ENCODE measurements around the gene TSN.

The TSN gene

DNA sequence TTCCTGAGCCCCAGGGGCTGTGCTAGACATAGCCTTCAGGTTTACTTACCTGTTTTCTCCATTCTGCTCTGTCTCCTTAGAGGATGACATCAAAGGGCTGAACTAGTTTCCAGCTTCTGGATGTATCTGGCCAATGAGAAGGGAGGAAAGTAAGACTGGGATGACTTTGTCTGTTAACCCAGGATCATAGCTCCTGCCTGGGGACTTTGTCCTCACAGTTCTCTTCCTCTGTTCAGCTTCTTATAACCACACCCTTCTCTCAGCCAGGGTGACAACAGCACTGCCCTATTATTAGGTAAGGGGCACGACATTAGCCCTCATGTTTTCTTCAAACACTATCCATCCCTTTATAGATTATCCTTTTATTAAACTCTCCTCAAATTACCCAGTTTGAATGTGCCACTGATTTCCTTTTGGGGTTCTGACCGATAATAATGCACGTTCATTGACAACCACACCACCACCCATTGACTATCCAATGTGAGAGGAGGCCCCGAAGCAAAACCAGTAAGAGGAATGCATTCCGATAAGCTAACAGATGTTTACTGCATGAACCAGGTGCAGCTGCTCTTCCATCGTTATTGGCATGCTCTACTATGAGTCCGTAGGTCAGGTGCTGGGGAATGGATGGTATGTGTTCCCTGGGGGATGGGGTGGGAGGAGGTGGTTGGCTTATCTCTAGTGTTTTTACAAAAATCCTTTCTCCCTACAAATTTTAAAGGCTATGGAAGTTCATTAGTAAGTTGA lies 23.5 kb downstream of the TSN start:
- H3K18ac ChIP-seq (ENCODE audit: low read length): no peak overlapping the region
- no peak overlapping the region for H3K9ac ChIP-seq (ENCODE audit: low read length)
- H2BK15ac ChIP-seq (replicated peaks; ENCODE audit: low read depth): no peak overlapping the region
- no peaks in the 10 kb centered on the region for H3K36me3 ChIP-seq (ENCODE audit: control insufficient read depth, insufficient read depth, low read length)
- no peaks in the 10 kb centered on the region for H3K4me1 ChIP-seq (ENCODE audit: control insufficient read depth, low read depth, low read length)
- H3K79me2 ChIP-seq (ENCODE audit: control insufficient read depth, insufficient read depth, low read length): no peaks in the 10 kb centered on the region
- H3K27ac ChIP-seq (ENCODE audit: low read depth, low read length): no peak overlapping the region
- no peaks in the 10 kb centered on the region for H3K27me3 ChIP-seq (ENCODE audit: insufficient read depth, low read length, poor library complexity)
- no peak overlapping the region for H3K56ac ChIP-seq (ENCODE audit: low read length)
- no peak overlapping the region for H3K23ac ChIP-seq (ENCODE audit: low read length)
- no peak overlapping the region for H3K4me2 ChIP-seq (ENCODE audit: low read length)
- no peak overlapping the region for H4K8ac ChIP-seq (ENCODE audit: low read depth, low read length)
- WGBS (ENCODE audit: extremely low coverage, insufficient coverage, low lambda C conversion rate): no CpG with 5 or more reads among the region's 7 CpGs
- no peak overlapping the region for H4K5ac ChIP-seq (ENCODE audit: low read length)
- peak; percentile 42 for DNase-seq
- no peak overlapping the region for H2BK120ac ChIP-seq (ENCODE audit: low read depth, low read length)
- no peak overlapping the region for H3K4ac ChIP-seq (ENCODE audit: low read depth, low read length)
- no peak overlapping the region for H2AK5ac ChIP-seq (ENCODE audit: low read length)
- H2BK5ac ChIP-seq (ENCODE audit: low read length): no peak overlapping the region
- no peaks in the 10 kb centered on the region for H3K79me1 ChIP-seq (ENCODE audit: low read length)
- H3K4me3 ChIP-seq (ENCODE audit: low read length): no peak overlapping the region

DNA sequence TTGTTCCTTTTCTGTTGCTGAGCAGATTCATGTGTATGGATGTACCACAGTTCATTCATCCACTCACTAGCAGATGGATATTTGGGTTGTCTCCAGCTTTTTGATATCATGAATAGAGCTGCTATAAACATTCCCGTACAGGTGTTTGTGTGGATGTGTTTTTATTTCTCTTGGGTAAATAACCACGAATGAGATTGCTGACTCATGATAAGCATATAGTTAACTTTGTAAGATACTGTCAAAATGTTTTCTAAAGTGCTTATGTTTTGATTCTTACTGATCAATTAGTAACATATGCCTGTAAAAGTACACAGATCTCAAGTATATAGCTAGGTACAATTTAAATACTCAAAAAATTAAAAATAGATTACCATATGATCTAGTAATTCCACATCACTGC lies 27.7 kb downstream of the TSN start:
- Histone ChIP-seq H3K4me1 (ENCODE audit: control insufficient read depth, low read depth, low read length) (no peaks in the 10 kb centered on the region), H3K4me3 (ENCODE audit: low read length) (no peak overlapping the region), H4K5ac (ENCODE audit: low read length) (no peak overlapping the region), H2BK15ac (replicated peaks; ENCODE audit: low read depth) (no peak overlapping the region), H2BK120ac (ENCODE audit: low read depth, low read length) (no peak overlapping the region), H3K4me2 (ENCODE audit: low read length) (no peak overlapping the region), H3K56ac (ENCODE audit: low read length) (no peak overlapping the region), H3K9ac (ENCODE audit: low read length) (no peak overlapping the region), H3K27me3 (ENCODE audit: insufficient read depth, low read length, poor library complexity) (no peaks in the 10 kb centered on the region), H3K36me3 (ENCODE audit: control insufficient read depth, insufficient read depth, low read length) (no peaks in the 10 kb centered on the region), H2AK5ac (ENCODE audit: low read length) (no peak overlapping the region), H3K4ac (ENCODE audit: low read depth, low read length) (no peak overlapping the region), H3K18ac (ENCODE audit: low read length) (no peak overlapping the region), H2BK5ac (ENCODE audit: low read length) (no peak overlapping the region), H3K79me2 (ENCODE audit: control insufficient read depth, insufficient read depth, low read length) (no peaks in the 10 kb centered on the region), H3K23ac (ENCODE audit: low read length) (no peak overlapping the region), H4K8ac (ENCODE audit: low read depth, low read length) (no peak overlapping the region), H3K79me1 (ENCODE audit: low read length) (no peaks in the 10 kb centered on the region), H3K27ac (ENCODE audit: low read depth, low read length) (no peak overlapping the region)
- no CpG with 5 or more reads among the region's 2 CpGs for WGBS (ENCODE audit: extremely low coverage, insufficient coverage, low lambda C conversion rate)
- no peak for DNase-seq

DNA sequence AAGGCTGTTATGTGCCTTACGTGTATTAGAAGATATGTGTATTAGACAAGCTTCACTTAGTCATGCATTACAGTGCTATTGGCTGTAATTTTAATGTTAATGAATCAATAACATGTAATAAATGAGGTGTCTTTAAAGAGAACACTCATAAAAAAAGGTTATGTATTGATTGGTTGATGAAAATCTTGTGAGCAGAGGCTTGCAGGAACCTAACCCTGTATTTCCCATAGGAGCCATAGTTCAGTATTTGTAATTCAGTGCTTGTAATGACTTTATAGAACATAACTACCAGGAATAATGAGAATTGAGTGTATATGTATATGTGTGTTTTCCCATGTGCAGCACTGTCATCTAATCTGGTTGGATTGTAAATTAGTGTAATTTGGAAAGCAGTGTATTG lies 33.2 kb downstream of the TSN start:
- no peak overlapping the region for H3K18ac ChIP-seq (ENCODE audit: low read length)
- H3K4ac ChIP-seq (ENCODE audit: low read depth, low read length): no peak overlapping the region
- H3K4me2 ChIP-seq (ENCODE audit: low read length): no peak overlapping the region
- no peak overlapping the region for H3K4me3 ChIP-seq (ENCODE audit: low read length)
- WGBS (ENCODE audit: extremely low coverage, insufficient coverage, low lambda C conversion rate): no CpG with 5 or more reads among the region's 1 CpG
- no peak overlapping the region for H4K5ac ChIP-seq (ENCODE audit: low read length)
- H3K27me3 ChIP-seq (ENCODE audit: insufficient read depth, low read length, poor library complexity): no peaks in the 10 kb centered on the region
- no peak overlapping the region for H4K8ac ChIP-seq (ENCODE audit: low read depth, low read length)
- H2BK5ac ChIP-seq (ENCODE audit: low read length): no peak overlapping the region
- no peaks in the 10 kb centered on the region for H3K79me2 ChIP-seq (ENCODE audit: control insufficient read depth, insufficient read depth, low read length)
- H3K4me1 ChIP-seq (ENCODE audit: control insufficient read depth, low read depth, low read length): no peaks in the 10 kb centered on the region
- DNase-seq: no peak
- H3K9ac ChIP-seq (ENCODE audit: low read length): no peak overlapping the region
- no peak overlapping the region for H2BK120ac ChIP-seq (ENCODE audit: low read depth, low read length)
- no peak overlapping the region for H2BK15ac ChIP-seq (replicated peaks; ENCODE audit: low read depth)
- no peak overlapping the region for H2AK5ac ChIP-seq (ENCODE audit: low read length)
- H3K79me1 ChIP-seq (ENCODE audit: low read length): no peaks in the 10 kb centered on the region
- no peak overlapping the region for H3K23ac ChIP-seq (ENCODE audit: low read length)
- H3K36me3 ChIP-seq (ENCODE audit: control insufficient read depth, insufficient read depth, low read length): no peaks in the 10 kb centered on the region
- H3K27ac ChIP-seq (ENCODE audit: low read depth, low read length): no peak overlapping the region
- H3K56ac ChIP-seq (ENCODE audit: low read length): no peak overlapping the region

DNA sequence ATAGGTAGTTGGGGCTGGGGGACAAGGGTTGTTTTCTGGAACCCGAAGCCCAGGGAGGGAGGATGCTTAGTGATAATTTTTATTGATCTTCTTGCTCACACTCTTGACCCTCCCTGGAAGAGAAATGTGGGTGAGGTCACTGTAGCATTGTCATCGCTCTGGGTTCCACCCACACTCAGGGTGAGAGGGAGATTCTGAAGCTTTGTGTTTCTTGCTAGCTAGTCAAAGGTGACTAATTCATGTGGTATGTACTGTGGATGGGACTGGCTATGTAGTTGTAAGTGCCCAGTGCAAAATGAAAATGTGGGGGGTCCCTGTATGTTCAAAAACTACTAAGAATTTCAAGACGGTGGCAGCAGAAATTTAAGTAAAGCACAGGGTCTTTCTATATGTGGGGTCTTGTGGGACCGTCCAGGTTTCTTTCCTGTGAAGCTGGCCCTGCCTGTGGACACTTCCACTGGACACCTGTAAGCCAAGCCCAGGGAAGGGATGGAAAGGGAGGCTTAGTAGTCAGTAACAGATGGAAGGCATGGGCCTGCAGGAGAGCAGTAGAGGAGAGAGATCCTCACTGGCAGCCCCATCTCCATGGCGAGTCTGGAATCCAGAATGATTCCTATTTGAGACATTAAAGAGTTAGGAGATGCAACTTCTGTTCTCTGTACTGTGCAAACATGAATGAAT lies 35.0 kb downstream of the TSN start:
- H3K56ac ChIP-seq (ENCODE audit: low read length): no peak overlapping the region
- H3K79me2 ChIP-seq (ENCODE audit: control insufficient read depth, insufficient read depth, low read length): no peaks in the 10 kb centered on the region
- H3K4me2 ChIP-seq (ENCODE audit: low read length): no peak overlapping the region
- WGBS (ENCODE audit: extremely low coverage, insufficient coverage, low lambda C conversion rate): no CpG with 5 or more reads among the region's 5 CpGs
- no peak overlapping the region for H4K5ac ChIP-seq (ENCODE audit: low read length)
- no peak overlapping the region for H2BK15ac ChIP-seq (replicated peaks; ENCODE audit: low read depth)
- H3K4me3 ChIP-seq (ENCODE audit: low read length): no peak overlapping the region
- peak; percentile 85 for DNase-seq
- no peak overlapping the region for H2AK5ac ChIP-seq (ENCODE audit: low read length)
- H3K18ac ChIP-seq (ENCODE audit: low read length): no peak overlapping the region
- H4K8ac ChIP-seq (ENCODE audit: low read depth, low read length): no peak overlapping the region
- H3K36me3 ChIP-seq (ENCODE audit: control insufficient read depth, insufficient read depth, low read length): no peaks in the 10 kb centered on the region
- no peak overlapping the region for H2BK120ac ChIP-seq (ENCODE audit: low read depth, low read length)
- no peak overlapping the region for H3K23ac ChIP-seq (ENCODE audit: low read length)
- H3K27me3 ChIP-seq (ENCODE audit: insufficient read depth, low read length, poor library complexity): no peaks in the 10 kb centered on the region
- H2BK5ac ChIP-seq (ENCODE audit: low read length): no peak overlapping the region
- no peaks in the 10 kb centered on the region for H3K4me1 ChIP-seq (ENCODE audit: control insufficient read depth, low read depth, low read length)
- H3K27ac ChIP-seq (ENCODE audit: low read depth, low read length): no peak overlapping the region
- no peaks in the 10 kb centered on the region for H3K79me1 ChIP-seq (ENCODE audit: low read length)
- no peak overlapping the region for H3K4ac ChIP-seq (ENCODE audit: low read depth, low read length)
- no peak overlapping the region for H3K9ac ChIP-seq (ENCODE audit: low read length)

DNA sequence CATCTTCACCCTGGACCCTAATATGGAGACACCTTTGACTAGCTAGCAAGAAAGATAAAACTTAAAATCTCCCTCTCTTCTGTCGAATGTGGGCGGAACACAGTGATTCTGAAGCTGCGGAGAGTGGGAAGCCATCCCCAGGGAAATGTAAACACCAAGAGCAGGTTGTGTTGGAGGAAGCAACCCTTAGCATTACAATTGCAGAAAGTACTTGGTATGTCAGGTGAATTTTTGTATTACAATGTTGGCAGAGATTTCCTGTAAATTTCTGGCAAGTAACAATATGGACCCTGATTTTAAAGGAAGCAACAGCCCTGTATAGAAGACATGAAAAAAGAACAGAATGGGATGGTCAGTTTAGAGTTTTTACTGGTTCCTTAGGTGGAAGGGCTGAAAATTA lies 35.8 kb downstream of the TSN start:
- no peak overlapping the region for H2BK15ac ChIP-seq (replicated peaks; ENCODE audit: low read depth)
- H2BK120ac ChIP-seq (ENCODE audit: low read depth, low read length): no peak overlapping the region
- H3K23ac ChIP-seq (ENCODE audit: low read length): no peak overlapping the region
- no peaks in the 10 kb centered on the region for H3K79me2 ChIP-seq (ENCODE audit: control insufficient read depth, insufficient read depth, low read length)
- no peak overlapping the region for H3K27ac ChIP-seq (ENCODE audit: low read depth, low read length)
- H3K27me3 ChIP-seq (ENCODE audit: insufficient read depth, low read length, poor library complexity): no peaks in the 10 kb centered on the region
- no peak overlapping the region for H3K18ac ChIP-seq (ENCODE audit: low read length)
- H3K4me2 ChIP-seq (ENCODE audit: low read length): no peak overlapping the region
- no peak overlapping the region for H4K5ac ChIP-seq (ENCODE audit: low read length)
- no peak overlapping the region for H4K8ac ChIP-seq (ENCODE audit: low read depth, low read length)
- H3K4me1 ChIP-seq (ENCODE audit: control insufficient read depth, low read depth, low read length): no peaks in the 10 kb centered on the region
- H3K36me3 ChIP-seq (ENCODE audit: control insufficient read depth, insufficient read depth, low read length): no peaks in the 10 kb centered on the region
- no peak for DNase-seq
- no peak overlapping the region for H2AK5ac ChIP-seq (ENCODE audit: low read length)
- no peak overlapping the region for H3K4me3 ChIP-seq (ENCODE audit: low read length)
- H3K79me1 ChIP-seq (ENCODE audit: low read length): no peaks in the 10 kb centered on the region
- H3K4ac ChIP-seq (ENCODE audit: low read depth, low read length): no peak overlapping the region
- no CpG with 5 or more reads among the region's 3 CpGs for WGBS (ENCODE audit: extremely low coverage, insufficient coverage, low lambda C conversion rate)
- no peak overlapping the region for H3K9ac ChIP-seq (ENCODE audit: low read length)
- H2BK5ac ChIP-seq (ENCODE audit: low read length): no peak overlapping the region
- no peak overlapping the region for H3K56ac ChIP-seq (ENCODE audit: low read length)
